HL-60/S4 treated with retinoic acid at 250 ng/mL for 4 days and 3 days (cell line): ENCODE measurements around the gene TFEB.

ENCODE experiments used
- in situ Hi-C: fragments of 300-500 bp; cut with MboI; formaldehyde crosslinking; loops from 2 replicates; pipeline ENCODE4 v1.7.0; 2022; ENCODE audit warnings: low sequenced_read_pairs

The TFEB gene

GRCh38 chr6:41739041-41739440 is 3.6 kb upstream of the TFEB start:
- in situ Hi-C loops: no loop called here

DNA sequence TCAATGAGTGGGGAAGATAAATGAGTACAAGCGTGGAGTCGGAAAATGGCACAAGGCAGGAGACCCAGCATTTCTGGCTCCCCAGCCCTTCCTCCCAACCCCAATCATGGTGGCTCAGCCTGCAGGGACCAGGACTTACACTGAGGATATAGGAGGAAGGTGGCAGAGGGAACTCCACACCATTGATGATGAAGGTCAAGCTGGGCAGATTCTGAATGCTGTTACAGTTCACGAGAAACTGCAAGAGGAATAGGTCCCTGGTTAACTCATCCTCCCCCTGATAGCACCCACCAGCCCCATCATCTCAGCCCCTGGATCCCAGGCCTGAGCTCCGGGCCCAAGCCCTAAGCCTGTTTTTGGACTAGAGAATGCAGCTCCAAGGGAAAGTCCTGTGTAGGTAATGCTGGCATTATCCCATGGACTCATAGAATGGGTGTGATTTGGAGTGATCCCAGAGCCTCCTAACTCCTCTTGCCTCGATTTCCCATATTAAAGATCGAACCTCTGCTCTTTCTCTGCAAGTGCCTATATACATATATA is 2.3 kb upstream of the TFEB start:
- in situ Hi-C loops: no loop called here

- in situ Hi-C loops: no loop called here
Observed at GRCh38 chr6:41736800-41737555, 1.6 kb upstream of the TFEB start.

- in situ Hi-C loops: no loop called here
Observed at GRCh38 chr6:41736186-41736733, 852 bp upstream of the TFEB start.

DNA sequence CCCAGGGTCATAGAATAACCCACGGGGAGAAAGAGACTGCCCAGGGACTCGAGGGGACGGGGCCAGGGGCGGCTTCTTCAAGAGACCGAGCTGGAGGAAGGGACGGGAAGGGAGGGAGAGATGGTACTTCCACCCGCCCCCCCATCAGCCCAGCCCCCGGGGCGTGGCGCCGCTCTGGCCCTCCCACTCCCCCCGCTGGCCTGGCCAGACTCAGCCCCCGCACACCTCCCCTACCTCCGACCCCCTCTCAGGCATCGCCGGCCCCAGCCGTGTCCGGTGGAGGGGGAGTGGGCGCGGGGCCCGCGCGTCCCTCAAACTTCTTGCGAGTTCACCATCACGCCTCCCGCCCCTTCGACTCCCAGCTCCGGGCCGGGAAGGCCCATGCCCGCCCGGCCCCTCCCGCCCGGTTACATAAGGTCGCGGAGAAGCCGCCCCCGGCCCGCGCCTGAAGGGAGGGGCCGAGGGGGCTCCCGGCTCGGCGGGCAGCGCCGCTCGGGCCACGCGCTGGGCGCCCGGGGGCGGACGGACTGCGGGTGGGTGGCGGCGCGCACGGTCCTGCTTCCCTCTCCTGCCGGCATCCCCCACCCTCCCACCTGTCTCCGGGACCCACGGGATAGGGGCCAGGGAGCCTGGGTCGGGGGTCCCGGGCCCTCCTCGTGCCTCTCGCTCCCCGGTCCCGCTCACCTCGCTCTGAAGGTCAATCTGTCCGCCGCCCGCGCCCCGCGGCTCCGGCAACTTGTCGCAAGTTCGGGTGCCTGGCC is 562 bp downstream of the TFEB start:
- in situ Hi-C loops: no loop called here

- in situ Hi-C loops: no loop called here
Observed at GRCh38 chr6:41733707-41734665, 1.4 kb downstream of the TFEB start.

DNA sequence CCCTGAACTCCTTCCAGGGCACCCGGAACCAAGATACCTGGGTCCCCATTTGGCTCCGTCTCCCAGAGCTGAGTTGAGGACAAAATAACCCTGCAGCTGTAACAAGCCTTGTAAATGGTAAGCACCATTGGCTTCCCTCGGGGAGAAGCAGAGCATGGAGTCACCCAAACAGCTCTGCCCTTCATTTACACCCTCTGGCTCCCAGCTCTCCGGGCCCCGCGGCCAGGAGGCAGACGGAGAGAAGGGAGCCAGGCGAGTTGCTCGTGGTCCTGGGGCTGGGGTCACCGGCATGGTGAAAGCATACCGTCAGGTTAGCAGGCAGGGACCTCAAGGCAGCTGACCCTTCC is 2.1 kb downstream of the TFEB start:
- in situ Hi-C loops: no loop called here

GRCh38 chr6:41732591-41733359 is 2.6 kb downstream of the TFEB start:
- in situ Hi-C loops: no loop called here

GRCh38 chr6:41732149-41732548 is 3.3 kb downstream of the TFEB start:
- in situ Hi-C loops: no loop called here

DNA sequence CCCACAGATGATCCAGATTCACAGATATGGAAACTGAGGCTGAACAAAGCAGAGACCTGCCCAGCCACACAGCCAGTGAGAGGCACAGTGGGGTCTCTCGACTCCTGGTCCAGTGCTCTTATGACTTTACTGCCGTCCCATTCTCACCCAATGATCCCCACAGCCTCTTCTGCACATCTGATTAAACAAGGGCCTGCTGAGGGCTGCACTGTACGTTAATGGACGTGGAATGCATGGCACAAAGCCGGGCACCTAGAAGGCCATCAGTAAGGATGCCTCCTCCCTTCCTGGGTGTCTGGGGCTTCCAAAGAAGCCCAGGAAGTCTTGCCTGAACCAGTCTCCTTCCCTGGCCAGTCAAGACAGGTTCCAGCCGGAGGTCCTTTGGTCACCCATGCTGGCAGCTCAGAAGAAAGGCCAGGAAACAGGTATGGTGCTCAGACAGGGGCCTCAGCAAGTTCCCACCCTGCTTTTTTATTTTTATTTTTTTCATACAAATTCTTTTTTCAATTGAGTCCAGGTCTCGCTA is 3.8 kb downstream of the TFEB start:
- in situ Hi-C loops: no loop called here

- in situ Hi-C loops: no loop called here
Observed at GRCh38 chr6:41730531-41731436, 4.6 kb downstream of the TFEB start.

DNA sequence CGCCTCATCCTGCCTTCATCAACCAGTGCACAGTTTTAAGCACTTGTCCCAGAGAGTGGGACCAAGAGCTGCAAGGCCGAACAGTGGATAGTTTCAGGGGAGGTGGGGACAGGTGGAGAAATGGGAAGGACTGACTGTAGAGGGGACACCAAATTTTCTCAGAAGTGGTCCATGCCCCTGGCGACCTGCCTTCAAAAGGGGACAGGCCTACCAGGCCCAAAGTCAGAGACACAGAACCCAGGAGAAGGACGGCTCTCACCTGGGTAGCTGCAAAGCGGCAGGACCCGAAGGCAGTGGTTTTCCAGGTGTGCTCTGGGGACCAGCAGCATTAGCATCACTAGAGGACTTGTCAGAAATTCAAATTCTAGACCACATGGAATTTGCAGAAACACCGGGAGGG is 5.8 kb downstream of the TFEB start:
- in situ Hi-C loops: no loop called here

- in situ Hi-C loops: no loop called here
Observed at GRCh38 chr6:41728954-41729353, 6.5 kb downstream of the TFEB start.

GRCh38 chr6:41728073-41728936 is 7.1 kb downstream of the TFEB start:
- in situ Hi-C loops: no loop called here

DNA sequence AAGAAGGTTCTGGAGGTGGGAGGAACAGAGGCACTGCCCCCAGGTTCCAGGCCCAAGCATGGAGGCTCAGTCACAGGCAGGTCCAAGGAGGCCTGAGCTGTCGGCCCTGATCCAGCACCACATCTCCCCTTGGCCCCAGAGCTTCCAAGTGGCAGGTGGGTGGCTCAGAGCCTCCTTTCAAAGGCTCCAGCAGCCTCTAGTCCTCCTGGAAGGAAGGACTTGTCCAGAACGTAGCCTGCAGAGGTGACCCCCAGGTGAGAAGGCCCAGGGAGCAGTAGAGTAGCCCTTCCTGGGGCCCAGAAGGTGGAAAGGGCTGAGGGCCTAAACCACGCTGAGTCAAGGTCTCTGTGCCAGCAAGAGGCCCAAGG is 7.7 kb downstream of the TFEB start:
- in situ Hi-C loops: no loop called here

DNA sequence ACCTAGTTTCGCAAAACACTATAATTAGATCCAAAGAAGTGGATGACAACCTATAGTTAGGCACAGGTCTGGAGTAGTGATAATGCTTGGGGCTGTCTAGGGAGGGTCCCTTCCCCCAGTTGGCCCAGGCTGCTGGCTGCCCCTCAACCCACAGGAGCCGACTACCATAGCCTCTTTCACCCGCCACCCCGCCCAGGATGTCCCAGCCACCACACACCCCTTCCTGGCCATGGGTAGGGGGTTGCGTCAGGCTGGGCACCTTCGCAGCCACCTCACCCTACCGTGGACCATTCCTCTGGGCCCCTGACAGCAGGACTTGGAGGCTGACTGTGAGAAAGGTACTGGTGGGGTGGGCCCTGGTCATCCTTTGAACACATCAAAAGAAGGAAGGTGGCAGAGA is 8.5 kb downstream of the TFEB start:
- in situ Hi-C loops: no loop called here

DNA sequence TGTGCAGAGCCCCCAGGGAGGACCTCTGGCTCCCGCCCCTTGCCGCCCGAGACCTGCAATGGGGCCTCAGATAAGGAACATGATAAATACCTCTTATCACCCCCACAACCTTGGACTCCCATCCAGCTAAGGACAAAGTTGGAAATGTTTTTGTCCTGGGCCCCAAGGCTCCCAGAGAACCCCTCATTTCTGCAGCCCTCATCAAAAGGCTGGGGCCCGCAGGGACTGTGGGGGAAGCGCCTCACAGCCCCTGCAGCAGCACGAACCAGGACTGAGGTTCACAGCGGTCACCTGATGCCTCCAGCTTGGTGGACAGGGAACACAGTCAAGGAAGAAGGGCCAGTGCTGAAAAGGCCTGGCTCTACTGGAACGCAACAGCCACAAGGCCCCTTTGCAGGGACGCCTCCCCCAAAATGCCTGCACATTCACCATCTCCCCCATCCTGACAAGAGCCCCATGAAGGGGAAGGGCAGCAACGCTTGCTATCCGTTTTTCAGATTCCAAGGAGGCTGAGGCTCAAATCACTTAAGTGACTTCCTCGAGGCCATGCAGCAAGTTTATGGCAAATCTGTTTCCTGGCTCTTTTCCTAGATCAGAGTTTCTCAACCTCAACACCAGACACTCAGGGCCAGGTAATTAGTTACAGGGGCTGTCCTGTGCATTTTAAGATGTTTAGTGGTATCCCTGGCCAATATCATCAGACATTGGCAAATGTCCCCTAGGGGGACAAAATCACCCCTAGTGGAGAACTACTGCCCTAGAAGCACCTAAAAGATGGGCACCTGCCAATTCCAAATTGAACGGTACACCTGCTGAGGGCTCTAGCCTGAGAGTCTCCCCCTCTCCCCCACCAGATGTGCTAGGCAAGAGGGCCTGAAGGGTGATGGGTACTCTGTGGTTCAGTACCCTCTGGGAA is 10.6 kb downstream of the TFEB start:
- in situ Hi-C loops: no loop called here
